Neural cell (in vitro differentiated cells): ENCODE data around the gene FAM229A. TPM values are rescaled to one million over a fixed set of nuclear protein-coding genes. Genes with fewer than 3 reads are reported as not detected.

Source experiments
- H2AFZ ChIP-seq: fragments of 200-600, 300-800 bp; sonication (generic), shearing (Covaris generic); 2 replicates; pipeline ENCODE4 v1.6.0; 2014; ENCODE audit warnings: low read depth, mild to moderate bottlenecking, antibody characterized with exemption, low read length, moderate library complexity
- H3F3A ChIP-seq: fragments of 200-600 bp; shearing (Covaris generic); 2 replicates; pipeline ENCODE4 v1.6.1; 2016; ENCODE audit warnings: mild to moderate bottlenecking, moderate library complexity, mixed read lengths, antibody characterized with exemption, low read length; ENCODE audit not compliant: insufficient read depth, poor library complexity, severe bottlenecking
- H3K27ac ChIP-seq: fragments of 200-600, 300-800 bp; sonication (generic), shearing (Covaris generic); 2 replicates; pipeline ENCODE4 v1.5.1; 2014; ENCODE audit warnings: mild to moderate bottlenecking, low read length, moderate library complexity
- H3K27me3 ChIP-seq: fragments of 300-800, 200-600 bp; sonication (generic), shearing (Covaris generic); 2 replicates; pipeline ENCODE4 v1.6.0; 2014; ENCODE audit warnings: mild to moderate bottlenecking, low read depth, low read length, moderate library complexity; ENCODE audit not compliant: insufficient read depth
- H3K36me3 ChIP-seq: fragments of 300-800, 200-600 bp; sonication (generic), shearing (Covaris generic); 2 replicates; pipeline ENCODE4 v1.5.1; 2014; ENCODE audit warnings: mild to moderate bottlenecking, antibody characterized with exemption, low read length, moderate library complexity; ENCODE audit not compliant: insufficient read depth
- H3K4me2 ChIP-seq: fragments of 300-800, 200-600 bp; sonication (generic), shearing (Covaris generic); 2 replicates; pipeline ENCODE4 v1.6.0; 2014; ENCODE audit warnings: mild to moderate bottlenecking, low read length
- H3K4me3 ChIP-seq: fragments of 300-800, 200-600 bp; sonication (generic), shearing (Covaris generic); 2 replicates; pipeline ENCODE4 v1.5.1; 2014; ENCODE audit warnings: mild to moderate bottlenecking, low read length, moderate library complexity
- H3K79me2 ChIP-seq: fragments of 200-600 bp; shearing (Covaris generic); replicated peaks from 2 replicates; pipeline ENCODE4 v1.6.0; 2014; ENCODE audit warnings: mild to moderate bottlenecking, low read length, moderate library complexity; ENCODE audit not compliant: insufficient read depth
- H3K9ac ChIP-seq: fragments of 300-800, 200-600 bp; sonication (generic), shearing (Covaris generic); 2 replicates; pipeline ENCODE4 v1.6.1; 2016; ENCODE audit warnings: mild to moderate bottlenecking, low read length, mixed read lengths
- H3K9me2 ChIP-seq: fragments of 200-600 bp; shearing (Covaris generic); 2 replicates; pipeline ENCODE4 v1.6.1; 2016; ENCODE audit warnings: mild to moderate bottlenecking, low read length, mixed read lengths; ENCODE audit not compliant: insufficient read depth
- H3K9me3 ChIP-seq: fragments of 200-600, 300-800 bp; sonication (generic), shearing (Covaris generic); 2 replicates; pipeline ENCODE4 v1.6.1; 2016; ENCODE audit warnings: mild to moderate bottlenecking, mixed run types, low read length, moderate library complexity, mixed read lengths
- H4K20me1 ChIP-seq: fragments of 200-600 bp; shearing (Covaris generic); 2 replicates; pipeline ENCODE4 v1.6.1; 2016; ENCODE audit warnings: mild to moderate bottlenecking, mixed run types; ENCODE audit not compliant: insufficient read depth
- CTCF ChIP-seq: fragments of 450-650 bp; IDR thresholded peaks from 2 replicates; pipeline ENCODE4 v1.5.1; 2014; ENCODE audit warnings: antibody characterized with exemption, mild to moderate bottlenecking, moderate library complexity; ENCODE audit not compliant: poor library complexity, severe bottlenecking
- EP300 ChIP-seq: fragments of 450-650 bp; conservative IDR thresholded peaks from 2 replicates; pipeline ENCODE4 v1.6.1; 2014; ENCODE audit warnings: antibody characterized with exemption, mild to moderate bottlenecking, moderate library complexity; ENCODE audit not compliant: poor library complexity, severe bottlenecking
- EZH2 ChIP-seq: fragments of 200-600, 300-800 bp; shearing (Covaris generic), sonication (generic); IDR thresholded peaks from 2 replicates; pipeline ENCODE4 v1.6.1; 2014; ENCODE audit warnings: antibody characterized with exemption, low read length, borderline replicate concordance, mild to moderate bottlenecking; ENCODE audit not compliant: insufficient read depth, poor library complexity, severe bottlenecking
- MXI1 ChIP-seq: fragments of 450-650 bp; conservative IDR thresholded peaks from 2 replicates; pipeline ENCODE4 v1.6.1; 2014; ENCODE audit warnings: antibody characterized with exemption, mild to moderate bottlenecking; ENCODE audit not compliant: poor library complexity, severe bottlenecking
- POLR2AphosphoS5 ChIP-seq: IDR thresholded peaks from 2 replicates; pipeline ENCODE4 v1.6.1; 2012
- RAD21 ChIP-seq: fragments of 450-650 bp; conservative IDR thresholded peaks from 2 replicates; pipeline ENCODE4 v1.6.1; 2014; ENCODE audit warnings: antibody characterized with exemption, mild to moderate bottlenecking, moderate library complexity
- REST ChIP-seq: IDR thresholded peaks from 2 replicates; pipeline ENCODE4 v1.6.1; 2012; ENCODE audit warnings: borderline replicate concordance
- polyA plus RNA-seq: library from polyadenylated mRNA; depleted of rRNA; stranded (reverse); fragments of >200 nt; gene quantifications from 2 replicates; pipeline ENCODE4 v1.2.3, GENCODE V29; 2014

The FAM229A gene
- polyA plus RNA-seq, 1 donor from 2014 or later: 6.1 TPM

- Histone ChIP-seq H3K27me3 (no peaks in the 10 kb centered on the region), H3K4me2 (no peak overlapping the region), H3K36me3 (no peaks in the 10 kb centered on the region), H3K79me2 (no peaks in the 10 kb centered on the region), H4K20me1 (no peaks in the 10 kb centered on the region), H3K9me3 (no peaks in the 10 kb centered on the region), H3K9me2 (no peaks in the 10 kb centered on the region), H2AFZ (no peak overlapping the region), H3K4me3 (no peak overlapping the region), H3K27ac (no peak overlapping the region), H3F3A (no peaks in the 10 kb centered on the region), H3K9ac (no peak overlapping the region)
- no peak for TF ChIP-seq RAD21
- TF ChIP-seq EP300: no peak
- no peak for TF ChIP-seq REST
Observed at GRCh38 chr1:32342704-32343103, 19.6 kb downstream of the FAM229A start.

DNA sequence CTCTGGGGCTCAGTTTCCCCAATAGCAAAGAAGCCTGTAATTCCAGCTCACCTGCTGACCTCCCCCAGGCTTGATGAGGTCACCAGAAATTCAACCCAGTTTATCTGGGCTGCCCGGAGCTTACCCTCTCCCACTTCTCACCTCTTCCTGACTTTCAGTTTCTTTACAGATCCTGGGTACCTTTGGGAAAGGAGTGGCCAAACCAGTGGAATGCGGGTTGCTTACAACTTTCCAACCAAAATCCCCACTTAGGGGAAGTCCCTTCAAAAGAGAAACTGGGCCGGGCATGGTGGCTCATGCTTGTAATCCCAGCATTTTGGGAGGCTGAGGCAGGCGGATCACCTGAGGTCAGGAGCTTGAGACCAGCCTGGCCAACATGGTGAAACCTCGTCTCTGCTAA, 20.3 kb downstream of the FAM229A start:
- Histone ChIP-seq H3K4me2 (no peak overlapping the region), H3K79me2 (no peaks in the 10 kb centered on the region), H3K4me3 (no peak overlapping the region), H3K27me3 (no peaks in the 10 kb centered on the region), H3K9ac (no peak overlapping the region), H3K27ac (no peak overlapping the region), H3F3A (no peaks in the 10 kb centered on the region), H3K9me2 (no peaks in the 10 kb centered on the region), H3K9me3 (no peaks in the 10 kb centered on the region), H4K20me1 (no peaks in the 10 kb centered on the region), H2AFZ (no peak overlapping the region), H3K36me3 (no peaks in the 10 kb centered on the region)
- TF ChIP-seq MXI1 (no peak), POLR2AphosphoS5 (no peak), EZH2 (no peak), CTCF (no peak), REST (no peak), RAD21 (no peak)
